ENCODE results near the gene CCDC184.

DNA sequence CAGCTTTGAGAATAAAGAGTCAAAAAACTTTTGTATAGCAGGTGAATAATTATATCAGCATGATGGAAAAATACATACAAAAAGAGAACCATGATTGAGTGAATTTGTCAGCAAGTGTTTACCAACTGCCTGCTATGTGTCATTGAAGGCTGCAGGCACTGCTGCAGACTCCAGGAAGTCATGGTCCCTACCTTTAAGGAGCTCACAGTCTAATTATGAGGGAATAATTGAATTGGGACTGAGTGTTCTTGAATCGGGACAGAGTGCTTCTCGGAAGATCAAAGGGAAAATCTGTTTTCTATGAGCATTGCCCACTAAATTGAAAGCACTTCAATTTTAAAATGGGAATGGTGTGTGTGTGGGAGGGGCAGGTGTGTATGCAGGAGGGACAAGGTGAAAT lies 10.2 kb downstream of the CCDC184 start:
- TF ChIP-seq EZH2 (IDR thresholded peaks at IDR 0.05; ENCODE audit: borderline replicate concordance, insufficient read depth, low read length, poor library complexity, severe bottlenecking) (no peak), POLR2AphosphoS5 (IDR thresholded peaks at IDR 0.05) (no peak), EP300 (conservative IDR thresholded peaks at IDR 0.05; ENCODE audit: poor library complexity, severe bottlenecking) (no peak)
- TF ChIP-seq, protein P1, sequence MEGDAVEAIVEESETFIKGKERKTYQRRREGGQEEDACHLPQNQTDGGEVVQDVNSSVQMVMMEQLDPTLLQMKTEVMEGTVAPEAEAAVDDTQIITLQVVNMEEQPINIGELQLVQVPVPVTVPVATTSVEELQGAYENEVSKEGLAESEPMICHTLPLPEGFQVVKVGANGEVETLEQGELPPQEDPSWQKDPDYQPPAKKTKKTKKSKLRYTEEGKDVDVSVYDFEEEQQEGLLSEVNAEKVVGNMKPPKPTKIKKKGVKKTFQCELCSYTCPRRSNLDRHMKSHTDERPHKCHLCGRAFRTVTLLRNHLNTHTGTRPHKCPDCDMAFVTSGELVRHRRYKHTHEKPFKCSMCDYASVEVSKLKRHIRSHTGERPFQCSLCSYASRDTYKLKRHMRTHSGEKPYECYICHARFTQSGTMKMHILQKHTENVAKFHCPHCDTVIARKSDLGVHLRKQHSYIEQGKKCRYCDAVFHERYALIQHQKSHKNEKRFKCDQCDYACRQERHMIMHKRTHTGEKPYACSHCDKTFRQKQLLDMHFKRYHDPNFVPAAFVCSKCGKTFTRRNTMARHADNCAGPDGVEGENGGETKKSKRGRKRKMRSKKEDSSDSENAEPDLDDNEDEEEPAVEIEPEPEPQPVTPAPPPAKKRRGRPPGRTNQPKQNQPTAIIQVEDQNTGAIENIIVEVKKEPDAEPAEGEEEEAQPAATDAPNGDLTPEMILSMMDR (IDR thresholded peaks at IDR 0.05; ENCODE audit: poor library complexity, severe bottlenecking), result no peak
